Measurements from ENCODE around the gene EPS8L2. TPM values are rescaled to one million over a fixed set of nuclear protein-coding genes. Genes with fewer than 3 reads are reported as not detected.

EPS8L2 gene
- total RNA-seq, 1 donor from 2014 or later: 12.7 TPM

DNA sequence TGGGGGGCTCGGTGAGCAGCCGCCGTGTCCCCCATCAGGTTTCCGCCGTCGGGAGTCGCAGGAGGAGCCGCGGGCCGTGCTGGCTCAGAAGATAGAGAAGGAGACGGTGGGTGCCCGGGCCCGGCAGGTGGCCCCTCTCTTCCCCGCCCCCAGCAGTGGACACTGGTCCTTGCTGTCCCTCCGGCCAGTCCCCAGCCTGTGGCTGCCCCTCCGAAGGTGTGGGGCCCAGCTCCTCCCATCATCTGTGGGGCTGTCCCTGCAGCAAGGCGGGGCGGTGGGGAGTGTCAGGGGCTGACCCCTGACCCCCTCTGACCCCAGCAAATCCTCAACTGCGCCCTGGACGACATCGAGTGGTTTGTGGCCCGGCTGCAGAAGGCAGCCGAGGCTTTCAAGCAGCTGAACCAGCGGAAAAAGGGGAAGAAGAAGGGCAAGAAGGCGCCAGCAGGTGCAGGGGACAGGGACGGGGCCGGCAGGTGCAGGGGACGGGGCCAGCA lies 15.3 kb downstream of the EPS8L2 start:
- no peaks in the 10 kb centered on the region for H3K36me3 Mint-ChIP-seq (ENCODE audit: unreplicated experiment)

DNA sequence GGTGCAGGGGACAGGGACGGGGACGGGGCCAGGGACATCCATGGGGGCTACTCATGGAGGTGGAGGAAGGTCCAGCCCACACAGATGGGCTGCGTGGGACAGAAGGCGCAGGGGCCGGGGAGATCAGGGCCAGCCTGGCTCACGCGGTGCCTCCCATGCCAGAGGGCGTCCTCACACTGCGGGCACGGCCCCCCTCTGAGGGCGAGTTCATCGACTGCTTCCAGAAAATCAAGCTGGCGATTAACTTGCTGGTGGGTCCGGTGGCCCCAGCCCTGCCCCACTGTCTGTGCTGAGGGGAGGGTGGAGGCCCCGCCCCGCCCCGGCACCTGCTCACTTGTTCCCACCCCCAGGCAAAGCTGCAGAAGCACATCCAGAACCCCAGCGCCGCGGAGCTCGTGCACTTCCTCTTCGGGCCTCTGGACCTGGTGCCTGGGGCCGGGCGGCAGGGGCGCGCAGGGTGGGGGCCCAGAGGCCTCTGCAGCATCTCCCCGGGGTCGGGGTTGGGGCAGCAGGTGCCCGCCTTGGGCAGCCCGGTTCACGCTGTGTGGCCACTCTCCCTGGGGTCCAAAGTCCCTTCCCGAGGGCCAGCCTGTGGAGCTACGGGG lies 15.8 kb downstream of the EPS8L2 start:
- H3K4me1 Mint-ChIP-seq (ENCODE audit: low read depth, unreplicated experiment): no peaks in the 10 kb centered on the region
- H3K9me3 Mint-ChIP-seq (ENCODE audit: unreplicated experiment): peaks cover 2% of the 10 kb centered on the region
- peaks cover 12% of the 10 kb centered on the region for H3K27me3 Mint-ChIP-seq (ENCODE audit: unreplicated experiment)
- no peak for DNase-seq
- TF ChIP-seq, protein P1, sequence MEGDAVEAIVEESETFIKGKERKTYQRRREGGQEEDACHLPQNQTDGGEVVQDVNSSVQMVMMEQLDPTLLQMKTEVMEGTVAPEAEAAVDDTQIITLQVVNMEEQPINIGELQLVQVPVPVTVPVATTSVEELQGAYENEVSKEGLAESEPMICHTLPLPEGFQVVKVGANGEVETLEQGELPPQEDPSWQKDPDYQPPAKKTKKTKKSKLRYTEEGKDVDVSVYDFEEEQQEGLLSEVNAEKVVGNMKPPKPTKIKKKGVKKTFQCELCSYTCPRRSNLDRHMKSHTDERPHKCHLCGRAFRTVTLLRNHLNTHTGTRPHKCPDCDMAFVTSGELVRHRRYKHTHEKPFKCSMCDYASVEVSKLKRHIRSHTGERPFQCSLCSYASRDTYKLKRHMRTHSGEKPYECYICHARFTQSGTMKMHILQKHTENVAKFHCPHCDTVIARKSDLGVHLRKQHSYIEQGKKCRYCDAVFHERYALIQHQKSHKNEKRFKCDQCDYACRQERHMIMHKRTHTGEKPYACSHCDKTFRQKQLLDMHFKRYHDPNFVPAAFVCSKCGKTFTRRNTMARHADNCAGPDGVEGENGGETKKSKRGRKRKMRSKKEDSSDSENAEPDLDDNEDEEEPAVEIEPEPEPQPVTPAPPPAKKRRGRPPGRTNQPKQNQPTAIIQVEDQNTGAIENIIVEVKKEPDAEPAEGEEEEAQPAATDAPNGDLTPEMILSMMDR (IDR thresholded peaks at IDR 0.05; ENCODE audit: partially characterized antibody, unreplicated experiment): no peak
- H3K36me3 Mint-ChIP-seq (ENCODE audit: unreplicated experiment): no peaks in the 10 kb centered on the region
- no peak overlapping the region for H3K27ac Mint-ChIP-seq (ENCODE audit: unreplicated experiment)
- H3K4me3 Mint-ChIP-seq (ENCODE audit: unreplicated experiment): no peak overlapping the region

More for the DNA sequence above, 15.3 kb downstream of the EPS8L2 start:
- no peaks in the 10 kb centered on the region for H3K9me3 Mint-ChIP-seq (ENCODE audit: unreplicated experiment)
- no peaks in the 10 kb centered on the region for H3K4me1 Mint-ChIP-seq (ENCODE audit: low read depth, unreplicated experiment)
- H3K4me3 Mint-ChIP-seq (ENCODE audit: unreplicated experiment): no peak overlapping the region
- peaks cover 12% of the 10 kb centered on the region for H3K27me3 Mint-ChIP-seq (ENCODE audit: unreplicated experiment)
- no peak overlapping the region for H3K27ac Mint-ChIP-seq (ENCODE audit: unreplicated experiment)
- no peak for DNase-seq
- TF ChIP-seq, protein P1 (IDR thresholded peaks at IDR 0.05; ENCODE audit: partially characterized antibody, unreplicated experiment): no peak

DNA sequence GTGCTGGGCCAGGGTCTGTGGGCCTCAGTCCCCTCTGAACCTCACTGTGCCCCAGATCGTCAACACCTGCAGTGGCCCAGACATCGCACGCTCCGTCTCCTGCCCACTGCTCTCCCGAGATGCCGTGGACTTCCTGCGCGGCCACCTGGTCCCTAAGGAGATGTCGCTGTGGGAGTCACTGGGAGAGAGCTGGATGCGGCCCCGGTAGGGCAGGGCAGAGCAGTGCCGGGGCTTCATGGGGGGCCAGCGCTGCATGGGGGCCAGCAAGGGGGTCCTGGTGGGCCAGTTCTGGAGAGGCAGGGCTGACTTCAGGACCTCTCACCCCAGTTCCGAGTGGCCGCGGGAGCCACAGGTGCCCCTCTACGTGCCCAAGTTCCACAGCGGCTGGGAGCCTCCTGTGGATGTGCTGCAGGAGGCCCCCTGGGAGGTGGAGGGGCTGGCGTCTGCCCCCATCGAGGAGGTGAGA lies 16.3 kb downstream of the EPS8L2 start:
- TF ChIP-seq, protein P1 (IDR thresholded peaks at IDR 0.05; ENCODE audit: partially characterized antibody, unreplicated experiment): no peak
- no peak for DNase-seq
- Mint-ChIP-seq H3K9me3 (ENCODE audit: unreplicated experiment) (peaks cover 3% of the 10 kb centered on the region), H3K36me3 (ENCODE audit: unreplicated experiment) (no peaks in the 10 kb centered on the region), H3K4me1 (ENCODE audit: low read depth, unreplicated experiment) (no peaks in the 10 kb centered on the region), H3K27ac (ENCODE audit: unreplicated experiment) (no peak overlapping the region), H3K27me3 (ENCODE audit: unreplicated experiment) (peaks cover 12% of the 10 kb centered on the region), H3K4me3 (ENCODE audit: unreplicated experiment) (no peak overlapping the region)

DNA sequence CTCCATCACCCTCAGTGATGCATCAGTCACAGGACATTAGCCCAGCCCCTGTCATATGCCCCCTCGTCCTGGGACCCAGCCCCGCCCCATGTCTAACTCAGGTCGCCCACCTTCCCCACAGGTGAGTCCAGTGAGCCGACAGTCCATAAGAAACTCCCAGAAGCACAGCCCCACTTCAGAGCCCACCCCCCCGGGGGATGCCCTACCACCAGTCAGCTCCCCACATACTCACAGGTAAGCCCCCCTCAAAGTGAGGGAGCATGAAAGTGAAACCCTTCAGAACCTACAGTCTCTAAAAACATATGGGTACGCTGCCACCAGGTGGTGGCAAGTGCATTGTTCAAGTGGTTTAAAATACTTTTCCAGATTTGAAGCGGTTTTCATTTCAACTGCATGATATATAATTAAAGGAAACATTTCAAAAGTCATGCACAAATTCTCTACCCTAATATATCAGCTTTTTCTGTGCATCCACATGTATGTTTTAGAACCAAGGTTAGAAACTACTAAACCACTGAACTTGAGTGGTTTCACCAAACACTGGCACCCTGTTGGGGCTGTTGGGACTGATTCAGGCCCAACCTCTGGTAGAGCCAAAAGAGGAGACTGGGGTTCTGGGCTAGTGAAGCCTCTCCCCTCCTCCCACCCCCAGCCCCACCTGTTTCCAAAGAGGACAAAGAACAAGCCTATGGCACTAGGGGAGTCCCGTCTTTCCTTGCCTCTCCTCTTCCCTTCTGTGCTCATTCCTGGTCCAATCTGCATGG lies 17.3 kb downstream of the EPS8L2 start:
- no peak overlapping the region for H3K27ac Mint-ChIP-seq (ENCODE audit: unreplicated experiment)
- peaks cover 12% of the 10 kb centered on the region for H3K27me3 Mint-ChIP-seq (ENCODE audit: unreplicated experiment)
- no peak overlapping the region for H3K4me3 Mint-ChIP-seq (ENCODE audit: unreplicated experiment)
- H3K36me3 Mint-ChIP-seq (ENCODE audit: unreplicated experiment): no peaks in the 10 kb centered on the region
- no peak for DNase-seq
- peaks cover 3% of the 10 kb centered on the region for H3K9me3 Mint-ChIP-seq (ENCODE audit: unreplicated experiment)
- no peaks in the 10 kb centered on the region for H3K4me1 Mint-ChIP-seq (ENCODE audit: low read depth, unreplicated experiment)
- TF ChIP-seq, protein P1 (IDR thresholded peaks at IDR 0.05; ENCODE audit: partially characterized antibody, unreplicated experiment): peak; percentile 71
